BLaER1 (cell line): Measurements from ENCODE around the gene MBOAT2.
"Not testable (repeated sequence)": the region's sequence is repeated elsewhere in the genome, so short reads cannot be mapped to it uniquely, and the experiment has no call there.

ENCODE experiments used
- H3K27ac ChIP-seq: shearing (Covaris generic); formaldehyde crosslinking; 2 replicates; pipeline ENCODE4 v1.8.1; 2022
- H3K27me3 ChIP-seq: shearing (Covaris generic); formaldehyde crosslinking; 2 replicates; pipeline ENCODE4 v1.8.1; 2022
- H3K36me3 ChIP-seq: shearing (Covaris generic); formaldehyde crosslinking; 2 replicates; pipeline ENCODE4 v1.8.1; 2022
- H3K4me1 ChIP-seq: shearing (Covaris generic); formaldehyde crosslinking; 2 replicates; pipeline ENCODE4 v1.8.1; 2022
- H3K4me2 ChIP-seq: shearing (Covaris generic); formaldehyde crosslinking; 2 replicates; pipeline ENCODE4 v1.8.1; 2022
- H3K4me3 ChIP-seq: shearing (Covaris generic); formaldehyde crosslinking; 2 replicates; pipeline ENCODE4 v1.8.1; 2022
- H3K9ac ChIP-seq: shearing (Covaris generic); formaldehyde crosslinking; 2 replicates; pipeline ENCODE4 v1.8.1; 2022
- H3K9me3 ChIP-seq: shearing (Covaris generic); formaldehyde crosslinking; 2 replicates; pipeline ENCODE4 v1.8.1; 2022
- H4K20me1 ChIP-seq: shearing (Covaris generic); formaldehyde crosslinking; 2 replicates; pipeline ENCODE4 v1.8.1; 2022
- Cebpa-rat ChIP-seq: shearing (Covaris generic); IDR thresholded peaks from 2 replicates; pipeline ENCODE4 v1.8.1; 2022

The MBOAT2 gene

DNA sequence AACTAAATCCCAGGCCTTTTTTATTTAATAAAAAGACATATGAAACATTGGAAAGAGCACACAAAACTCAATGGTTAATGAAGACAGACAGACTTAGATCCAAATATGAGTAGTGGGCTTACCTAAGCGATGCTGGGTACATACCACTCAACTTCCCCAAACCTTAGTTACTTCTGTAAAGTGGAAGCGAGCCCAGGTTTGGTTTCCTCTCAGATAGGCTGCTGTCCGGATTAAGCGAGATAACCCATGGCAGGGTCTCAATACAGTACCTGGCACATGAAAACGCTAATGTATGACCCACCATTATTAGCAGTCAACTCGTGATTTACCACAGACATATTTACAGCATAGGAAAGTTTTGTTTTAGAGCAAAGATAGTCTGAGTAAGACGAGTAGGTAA is 21.6 kb downstream of the MBOAT2 start:
- no peak overlapping the region for H3K4me3 ChIP-seq
- H3K36me3 ChIP-seq = no peaks in the 10 kb centered on the region
- peaks cover 19% of the 10 kb centered on the region for H3K4me1 ChIP-seq
- no peak overlapping the region for H3K27ac ChIP-seq
- H3K4me2 ChIP-seq = no peak overlapping the region
- peaks cover 7% of the 10 kb centered on the region; the same call in 1 of the 2 replicates for H3K9me3 ChIP-seq
- H3K27me3 ChIP-seq = no peaks in the 10 kb centered on the region
- TF ChIP-seq Cebpa-rat = no peak
- H4K20me1 ChIP-seq = no peaks in the 10 kb centered on the region
- H3K9ac ChIP-seq = no peak overlapping the region

DNA sequence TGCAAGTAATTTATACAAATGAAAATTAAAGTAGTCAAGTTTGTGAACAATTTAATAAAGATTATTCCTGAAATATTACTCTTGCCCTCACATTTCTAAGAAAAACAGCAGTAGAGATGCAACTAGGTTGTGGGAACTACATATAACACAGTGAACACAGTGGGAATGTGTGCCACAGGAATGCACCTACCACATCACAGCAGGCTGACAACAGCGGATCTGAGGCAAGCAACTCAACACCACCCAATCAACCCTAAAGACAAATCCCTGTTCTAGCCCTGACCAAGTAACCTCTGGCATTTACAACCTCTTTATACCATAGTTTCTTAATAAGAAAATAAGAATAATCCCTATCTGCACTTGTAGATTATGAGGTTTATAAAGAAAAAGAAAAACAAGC is 23.4 kb downstream of the MBOAT2 start:
- H4K20me1 ChIP-seq = no peaks in the 10 kb centered on the region
- H3K36me3 ChIP-seq = no peaks in the 10 kb centered on the region
- no peak overlapping the region for H3K27ac ChIP-seq
- no peak overlapping the region for H3K4me2 ChIP-seq
- no peak for TF ChIP-seq Cebpa-rat
- peaks cover 12% of the 10 kb centered on the region for H3K4me1 ChIP-seq
- H3K9me3 ChIP-seq = no peaks in the 10 kb centered on the region; the same call in 1 of the 2 replicates
- H3K9ac ChIP-seq = no peak overlapping the region
- H3K4me3 ChIP-seq = no peak overlapping the region
- no peaks in the 10 kb centered on the region for H3K27me3 ChIP-seq

DNA sequence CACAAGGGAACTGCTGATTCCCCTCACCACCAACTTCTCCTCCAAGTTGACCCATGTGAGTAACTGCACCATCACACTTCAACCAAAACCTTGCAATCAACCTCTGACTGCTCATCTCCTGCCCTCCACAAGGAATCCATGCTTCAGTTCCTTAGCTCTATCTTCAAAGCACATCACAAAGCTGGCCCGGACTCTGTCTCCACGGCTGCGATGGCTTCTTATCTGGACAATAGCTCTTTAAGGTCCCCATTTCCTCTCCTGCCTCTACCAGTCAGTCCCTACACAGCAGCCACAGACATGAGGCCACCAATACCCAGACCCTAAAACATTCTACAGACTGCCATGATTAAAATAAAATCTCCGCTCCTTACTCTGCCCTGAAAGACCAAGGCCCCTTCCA is 25.7 kb downstream of the MBOAT2 start:
- no peak overlapping the region for H3K27ac ChIP-seq
- no peaks in the 10 kb centered on the region for H3K27me3 ChIP-seq
- no peak overlapping the region for H3K4me3 ChIP-seq
- H4K20me1 ChIP-seq = no peaks in the 10 kb centered on the region
- no peaks in the 10 kb centered on the region for H3K36me3 ChIP-seq
- H3K9me3 ChIP-seq = peaks cover 3% of the 10 kb centered on the region; the same call in 1 of the 2 replicates
- H3K4me1 ChIP-seq = no peaks in the 10 kb centered on the region
- no peak overlapping the region for H3K9ac ChIP-seq
- no peak for TF ChIP-seq Cebpa-rat
- no peak overlapping the region for H3K4me2 ChIP-seq

DNA sequence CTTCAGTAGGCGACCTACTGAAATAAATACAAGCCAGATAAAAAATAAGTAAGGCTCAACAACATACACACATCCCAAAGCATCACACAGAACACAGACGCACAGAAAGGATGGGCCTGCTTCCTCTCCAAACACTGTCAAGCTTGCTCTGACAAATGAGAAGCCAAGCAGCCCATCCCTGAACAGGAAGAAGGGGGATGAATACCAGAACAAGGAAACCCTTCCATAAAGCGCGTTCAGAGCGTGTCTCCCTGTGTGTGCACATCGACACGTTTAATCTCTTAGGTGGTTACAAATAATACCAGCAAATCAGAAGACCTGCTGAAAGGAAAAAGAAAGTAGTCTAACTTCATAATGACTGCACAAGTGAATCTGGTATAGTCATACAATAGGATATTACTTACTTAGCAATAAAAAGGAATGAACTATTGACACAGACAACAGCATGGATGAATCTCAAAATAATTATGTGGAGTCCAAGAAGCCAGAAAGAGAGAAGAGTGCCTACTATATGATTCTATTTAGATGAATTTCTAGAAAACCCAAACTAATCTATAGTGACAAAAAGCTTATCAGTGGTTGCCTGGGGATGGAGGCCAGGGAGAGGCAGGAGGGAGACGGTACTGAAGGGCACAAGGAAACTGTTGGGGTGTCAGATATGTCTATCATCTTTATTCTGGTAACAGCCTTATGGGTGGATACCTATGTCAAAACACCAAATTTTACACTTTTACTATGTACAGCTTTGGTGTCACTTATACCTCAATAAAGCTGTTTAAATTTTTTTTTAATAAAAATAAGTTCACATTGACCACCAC is 26.8 kb downstream of the MBOAT2 start:
- Histone ChIP-seq H3K4me1 (no peaks in the 10 kb centered on the region), H3K9me3 (peaks cover 3% of the 10 kb centered on the region; the same call in 1 of the 2 replicates), H3K4me2 (no peak overlapping the region), H3K9ac (no peak overlapping the region), H4K20me1 (no peaks in the 10 kb centered on the region), H3K4me3 (no peak overlapping the region), H3K27me3 (no peaks in the 10 kb centered on the region), H3K36me3 (no peaks in the 10 kb centered on the region), H3K27ac (no peak overlapping the region)
- TF ChIP-seq Cebpa-rat = no peak

DNA sequence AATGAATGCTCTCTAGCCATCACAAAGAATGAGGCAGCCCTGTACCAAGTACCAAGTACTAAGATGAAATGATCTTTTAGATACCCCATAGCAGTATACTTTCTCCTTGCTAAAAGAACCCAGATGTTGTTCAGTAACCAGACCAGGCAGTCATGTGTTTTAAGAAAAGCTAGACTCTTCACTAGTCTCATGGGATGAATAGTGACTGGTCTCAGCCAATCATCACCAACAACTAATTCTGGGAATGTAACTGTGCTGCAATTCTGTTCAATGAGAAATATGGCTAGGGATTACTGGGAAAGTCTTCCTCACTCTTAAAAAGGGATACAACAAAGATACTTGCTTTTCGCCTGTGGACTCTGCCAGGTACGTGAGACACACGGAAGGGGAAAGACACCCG is 29.5 kb downstream of the MBOAT2 start:
- H3K36me3 ChIP-seq = no peaks in the 10 kb centered on the region
- no peaks in the 10 kb centered on the region for H4K20me1 ChIP-seq
- no peak for TF ChIP-seq Cebpa-rat

DNA sequence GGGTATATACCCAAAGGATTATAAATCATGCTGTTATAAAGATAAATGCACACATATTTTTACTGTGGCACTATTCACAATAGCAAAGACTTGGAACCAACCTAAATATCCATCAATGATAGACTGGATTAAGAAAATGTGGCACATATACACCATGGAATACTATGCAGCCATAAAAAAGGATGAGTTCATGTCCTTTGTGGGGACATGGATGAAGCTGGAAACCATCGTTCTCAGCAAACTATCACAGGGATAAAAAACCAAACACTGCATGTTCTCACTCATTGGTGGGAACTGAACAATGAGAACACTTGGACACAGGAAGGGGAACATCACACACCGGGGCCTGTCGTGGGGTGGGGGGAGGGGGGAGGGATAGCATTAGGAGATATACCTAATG is 30.5 kb downstream of the MBOAT2 start:
- not testable (repeated sequence) for H3K36me3 ChIP-seq, H3K4me2 ChIP-seq, H3K9ac ChIP-seq, H3K4me3 ChIP-seq, H3K27me3 ChIP-seq, H3K4me1 ChIP-seq, H3K27ac ChIP-seq, H4K20me1 ChIP-seq, H3K9me3 ChIP-seq

More for the DNA sequence above, 29.5 kb downstream of the MBOAT2 start:
- Histone ChIP-seq H3K4me3 (no peak overlapping the region), H3K4me2 (no peak overlapping the region), H3K4me1 (no peaks in the 10 kb centered on the region), H3K27me3 (no peaks in the 10 kb centered on the region), H3K9ac (no peak overlapping the region), H3K9me3 (0 out of 2 replicates have a peak, but pooled peaks cover 3% of the 10 kb centered on the region), H3K27ac (no peak overlapping the region)

DNA sequence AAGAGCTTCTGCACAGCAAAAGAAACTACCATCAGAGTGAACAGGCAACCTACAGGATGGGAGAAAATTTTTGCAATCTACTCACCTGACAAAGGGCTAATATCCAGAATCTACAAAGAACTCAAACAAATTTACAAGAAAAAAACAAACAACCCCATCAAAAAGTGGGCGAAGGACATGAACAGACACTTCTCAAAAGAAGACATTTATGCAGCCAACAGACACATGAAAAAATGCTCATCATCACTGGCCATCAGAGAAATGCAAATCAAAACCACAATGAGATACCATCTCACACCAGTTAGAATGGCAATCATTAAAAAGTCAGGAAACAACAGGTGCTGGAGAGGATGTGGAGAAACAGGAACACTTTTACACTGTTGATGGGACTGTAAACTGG is 30.9 kb downstream of the MBOAT2 start:
- H3K4me2 ChIP-seq, H3K27me3 ChIP-seq, H3K9ac ChIP-seq, H4K20me1 ChIP-seq, H3K9me3 ChIP-seq, H3K4me1 ChIP-seq, H3K4me3 ChIP-seq, H3K27ac ChIP-seq, H3K36me3 ChIP-seq: not testable (repeated sequence)

DNA sequence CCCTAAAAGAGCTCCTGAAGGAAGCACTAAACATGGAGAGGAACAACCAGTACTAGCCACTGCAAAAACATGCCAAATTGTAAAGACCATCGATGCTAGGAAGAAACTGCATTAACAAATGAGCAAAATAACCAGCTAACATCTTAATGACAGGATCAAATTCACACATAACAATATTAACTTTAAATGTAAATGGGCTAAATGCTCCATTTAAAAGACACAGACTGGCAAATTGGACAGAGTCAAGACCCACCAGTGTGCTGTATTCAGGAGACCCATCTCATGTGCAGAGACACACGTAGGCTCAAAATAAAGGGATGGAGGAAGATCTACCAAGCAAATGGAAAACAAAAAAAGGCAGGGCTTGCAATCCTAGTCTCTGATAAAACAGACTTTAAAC is 34.1 kb downstream of the MBOAT2 start:
- H3K9ac ChIP-seq, H3K27ac ChIP-seq, H3K9me3 ChIP-seq, H3K4me2 ChIP-seq, H3K4me1 ChIP-seq, H3K4me3 ChIP-seq, H3K36me3 ChIP-seq, H3K27me3 ChIP-seq, H4K20me1 ChIP-seq: not testable (repeated sequence)

DNA sequence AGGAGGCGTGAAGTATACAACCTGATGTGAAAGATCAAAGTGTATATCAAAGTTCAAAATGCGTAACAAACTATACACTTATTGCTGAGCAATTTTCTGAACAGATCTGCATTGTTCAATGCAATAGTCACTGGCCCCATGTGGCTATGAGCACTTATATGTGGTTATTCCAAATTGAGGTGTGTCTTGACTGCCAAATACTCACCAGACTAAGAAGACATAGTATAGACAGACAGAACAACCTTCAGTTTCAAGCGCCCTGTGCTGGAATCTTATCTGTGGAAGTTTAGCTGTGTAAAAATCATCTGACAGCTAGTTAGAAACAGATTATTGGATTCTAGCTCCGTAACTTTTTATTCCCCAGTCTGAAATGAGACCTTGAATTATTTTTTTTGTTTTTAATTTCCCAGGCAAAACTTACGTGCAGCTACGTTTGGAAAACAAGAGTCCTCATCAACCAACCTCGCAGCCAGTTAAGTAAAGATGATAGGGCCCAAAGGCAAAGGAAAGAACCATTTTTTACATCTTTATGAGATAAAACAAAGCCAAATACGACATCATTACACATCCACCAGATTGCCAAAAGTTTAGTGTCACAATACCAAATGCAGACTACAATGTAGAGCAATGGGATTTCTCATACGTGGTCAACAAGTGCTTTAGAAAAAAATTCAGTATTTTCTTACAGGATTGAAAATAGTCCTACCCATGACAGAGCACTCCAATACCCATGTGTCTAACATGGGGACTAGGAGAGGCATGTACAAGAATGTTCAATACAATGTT is 37.2 kb downstream of the MBOAT2 start:
- no peaks in the 10 kb centered on the region for H3K4me1 ChIP-seq
- no peak overlapping the region for H3K9ac ChIP-seq

More for the DNA sequence above, 37.2 kb downstream of the MBOAT2 start:
- no peak overlapping the region for H3K4me2 ChIP-seq
- TF ChIP-seq Cebpa-rat = no peak
- no peaks in the 10 kb centered on the region for H3K27me3 ChIP-seq
- no peaks in the 10 kb centered on the region for H4K20me1 ChIP-seq
- H3K4me3 ChIP-seq = no peak overlapping the region
- H3K27ac ChIP-seq = no peak overlapping the region
- H3K9me3 ChIP-seq = peaks cover 5% of the 10 kb centered on the region; the same call in 1 of the 2 replicates
- peaks cover 4% of the 10 kb centered on the region; the same call in 1 of the 2 replicates for H3K36me3 ChIP-seq
